IMR-90 (cell line): ENCODE data around the gene MCM5. TPM values are rescaled to one million over a fixed set of nuclear protein-coding genes. Genes with fewer than 3 reads are reported as not detected.

Experiments
- ATAC-seq: fragments of 200-7000 bp; cut with Tn5 transposase; 2 replicates; pipeline ENCODE4 v1.9.1; 2020; ENCODE audit warnings: low read depth, mild to moderate bottlenecking, moderate library complexity
- BruUV-seq: library from RNA; stranded (reverse); fragments of 400-500 nt; replicated peaks from 2 replicates; lab custom pipeline; 2021; lab: Mats Ljungman, UMichigan
- CTCF ChIA-PET: fragments of 300-600 bp; formaldehyde crosslinking; extraction: SDS; loops from one replicate; lab custom pipeline; 2021; ENCODE audit warnings: antibody characterized with exemption; lab: Yijun Ruan, JAX
- POLR2A ChIA-PET: fragments of 300-600 bp; sonication (Branson Sonifier 250); formaldehyde crosslinking; loops from one replicate; lab custom pipeline; 2022; ENCODE audit warnings: antibody characterized with exemption; ENCODE audit not compliant: unreplicated experiment; lab: Charles Lee
- DNase-seq: peaks from one replicate; pipeline ENCODE4 v3.0.0; 2013
- H2AFZ ChIP-seq: replicated peaks from 2 replicates; pipeline ENCODE3; 2013; ENCODE audit warnings: low read length, mild to moderate bottlenecking; ENCODE audit not compliant: poor library complexity
- H2AK5ac ChIP-seq: 2 replicates; pipeline ENCODE4 v1.6.1; 2013; ENCODE audit warnings: low read depth, low read length, inconsistent platforms
- H2AK9ac ChIP-seq: replicated peaks from 2 replicates; pipeline ENCODE3; 2013; ENCODE audit warnings: mild to moderate bottlenecking, low read depth, low read length, moderate library complexity; ENCODE audit not compliant: poor library complexity
- H2BK120ac ChIP-seq: 2 replicates; pipeline ENCODE4 v1.6.1; 2013; ENCODE audit warnings: low read depth, low read length, inconsistent platforms
- H2BK15ac ChIP-seq: 3 replicates; pipeline ENCODE4 v1.6.1; 2013; ENCODE audit warnings: low read depth, low read length, inconsistent platforms
- H2BK20ac ChIP-seq: 2 replicates; pipeline ENCODE4 v1.6.1; 2013; ENCODE audit warnings: low read depth, mild to moderate bottlenecking, inconsistent platforms, low read length, moderate library complexity
- H2BK5ac ChIP-seq: 2 replicates; pipeline ENCODE4 v1.6.1; 2013; ENCODE audit warnings: mild to moderate bottlenecking, low read depth, low read length, inconsistent platforms; ENCODE audit not compliant: poor library complexity, severe bottlenecking
- H3K14ac ChIP-seq: replicated peaks from 2 replicates; pipeline ENCODE4 v1.6.1; 2013; ENCODE audit warnings: low read depth, low read length, inconsistent platforms
- H3K18ac ChIP-seq: 2 replicates; pipeline ENCODE4 v1.6.1; 2013; ENCODE audit warnings: low read depth, low read length, control low read depth
- H3K23ac ChIP-seq: 2 replicates; pipeline ENCODE4 v1.6.1; 2013; ENCODE audit warnings: low read depth, low read length, inconsistent platforms
- H3K27ac ChIP-seq: 2 replicates; pipeline ENCODE4 v1.5.1; 2013; ENCODE audit warnings: mild to moderate bottlenecking, control low read depth, low read length; ENCODE audit not compliant: insufficient read depth
- H3K27me3 ChIP-seq: 2 replicates; pipeline ENCODE4 v1.6.1; 2013; ENCODE audit warnings: low read length; ENCODE audit not compliant: control insufficient read depth, insufficient read depth
- H3K36me3 ChIP-seq: 2 replicates; pipeline ENCODE4 v1.6.1; 2013; ENCODE audit warnings: low read length, mixed read lengths; ENCODE audit not compliant: control insufficient read depth, insufficient read depth
- H3K4ac ChIP-seq: 2 replicates; pipeline ENCODE4 v1.6.1; 2013; ENCODE audit warnings: low read depth, low read length, inconsistent platforms
- H3K4me1 ChIP-seq: 2 replicates; pipeline ENCODE4 v1.6.1; 2013; ENCODE audit warnings: low read length, mixed read lengths; ENCODE audit not compliant: control insufficient read depth, insufficient read depth
- H3K4me2 ChIP-seq: 2 replicates; pipeline ENCODE4 v1.6.1; 2013; ENCODE audit warnings: low read depth, mild to moderate bottlenecking, control low read depth, low read length, moderate library complexity
- H3K4me3 ChIP-seq: 2 replicates; pipeline ENCODE4 v1.5.1; 2013; ENCODE audit warnings: low read depth, mild to moderate bottlenecking, control low read depth, low read length, moderate library complexity; ENCODE audit not compliant: insufficient read depth
- H3K56ac ChIP-seq: 2 replicates; pipeline ENCODE4 v1.6.1; 2013; ENCODE audit warnings: low read length, inconsistent platforms; ENCODE audit not compliant: insufficient read depth; ENCODE audit errors: extremely low read depth
- H3K79me1 ChIP-seq, 2 experiments: 2 replicates each; pipeline ENCODE4 v1.6.1; 2013; ENCODE audit warnings: low read length in 2 of 2, inconsistent platforms in 1 of 2, low read depth in 1 of 2
- H3K9ac ChIP-seq: 2 replicates; pipeline ENCODE4 v1.6.1; 2013; ENCODE audit warnings: low read depth, low read length, control low read depth
- H3K9me1 ChIP-seq: 2 replicates; pipeline ENCODE4 v1.6.1; 2013; ENCODE audit warnings: low read length, inconsistent platforms; ENCODE audit not compliant: insufficient read depth
- H3K9me3 ChIP-seq: 2 replicates; pipeline ENCODE4 v1.6.1; 2013; ENCODE audit warnings: low read length; ENCODE audit not compliant: control insufficient read depth, insufficient read depth
- H4K20me1 ChIP-seq: 2 replicates; pipeline ENCODE4 v1.6.1; 2013; ENCODE audit warnings: low read length, inconsistent platforms; ENCODE audit not compliant: insufficient read depth
- H4K5ac ChIP-seq: 2 replicates; pipeline ENCODE4 v1.6.1; 2013; ENCODE audit warnings: mild to moderate bottlenecking, low read depth, low read length, control low read depth
- H4K8ac ChIP-seq, 2 experiments: 2 replicates each; pipeline ENCODE4 v1.6.1; 2013; ENCODE audit warnings: low read depth in 2 of 2, low read length in 2 of 2, control low read depth in 1 of 2, inconsistent platforms in 1 of 2
- H4K91ac ChIP-seq: 2 replicates; pipeline ENCODE4 v1.6.1; 2013; ENCODE audit warnings: low read depth, low read length, inconsistent platforms; ENCODE audit not compliant: insufficient read depth
- BHLHE40 ChIP-seq: fragments of 150-350 bp; IDR thresholded peaks from 2 replicates; pipeline ENCODE4 v1.6.1; 2016; ENCODE audit warnings: mild to moderate bottlenecking, low read depth, low read length
- CEBPB ChIP-seq: IDR thresholded peaks from 2 replicates; pipeline ENCODE4 v1.6.1; 2012; ENCODE audit warnings: low read depth, low read length, improper control_type of control experiment
- CHD1 ChIP-seq: IDR thresholded peaks from 2 replicates; pipeline ENCODE4 v1.6.1; 2012; ENCODE audit warnings: low read depth, low read length, improper control_type of control experiment
- ELK1 ChIP-seq: fragments of 150-350 bp; IDR thresholded peaks from 2 replicates; pipeline ENCODE4 v1.6.1; 2016; ENCODE audit warnings: low read depth, mild to moderate bottlenecking, low read length, moderate library complexity, borderline replicate concordance
- FOS ChIP-seq: fragments of 150-350 bp; IDR thresholded peaks from 2 replicates; pipeline ENCODE4 v1.6.1; 2016; ENCODE audit warnings: low read depth, low read length
- MAFK ChIP-seq: IDR thresholded peaks from 2 replicates; pipeline ENCODE4 v1.6.1; 2012; ENCODE audit warnings: low read depth, low read length, improper control_type of control experiment
- MAZ ChIP-seq: IDR thresholded peaks from 2 replicates; pipeline ENCODE4 v1.6.1; 2012; ENCODE audit warnings: low read depth, mild to moderate bottlenecking, low read length, improper control_type of control experiment, moderate library complexity, borderline replicate concordance
- MXI1 ChIP-seq: IDR thresholded peaks from 2 replicates; pipeline ENCODE4 v1.6.1; 2012; ENCODE audit warnings: low read depth, mild to moderate bottlenecking, low read length, moderate library complexity, borderline replicate concordance
- NFE2L2 ChIP-seq: fragments of 150-350 bp; IDR thresholded peaks from 2 replicates; pipeline ENCODE4 v1.6.1; 2016; ENCODE audit warnings: low read depth, mild to moderate bottlenecking, low read length
- POLR2A ChIP-seq: IDR thresholded peaks from 2 replicates; pipeline ENCODE4 v1.6.1; 2012; ENCODE audit warnings: mild to moderate bottlenecking, low read depth, low read length
- RAD21 ChIP-seq: IDR thresholded peaks from 2 replicates; pipeline ENCODE4 v1.6.1; 2012; ENCODE audit warnings: low read length, improper control_type of control experiment
- RCOR1 ChIP-seq: IDR thresholded peaks from 2 replicates; pipeline ENCODE4 v1.6.1; 2012; ENCODE audit warnings: mild to moderate bottlenecking, low read length, improper control_type of control experiment; ENCODE audit not compliant: insufficient replicate concordance
- RFX5 ChIP-seq: IDR thresholded peaks from 2 replicates; pipeline ENCODE4 v1.8.0; 2012; ENCODE audit warnings: low read depth, mild to moderate bottlenecking, low read length, moderate library complexity
- WGBS, 2 experiments: methylation state at CpG; one replicate each; pipeline versions ENCODE4 v1.1.5 to v1.1.7; 2013; ENCODE audit warnings: missing lambda C conversion rate in 2 of 2; ENCODE audit not compliant: insufficient read length in 1 of 2; ENCODE audit errors: extremely low coverage in 2 of 2; 5-methylcytosine and 5-hydroxymethylcytosine counted together
- dilution Hi-C: fragments of 300-500 bp; cut with HindIII; formaldehyde crosslinking; loops from one replicate; pipeline ENCODE4 v1.14.3; 2018; ENCODE audit warnings: low sequenced_read_pairs; ENCODE audit not compliant: unreplicated experiment
- in situ Hi-C: fragments of 300-500 bp; cut with MboI; formaldehyde crosslinking; loops from 3 replicates; pipeline ENCODE4 v1.14.3; 2019; ENCODE audit warnings: low sequenced_read_pairs, inconsistent platforms, mixed read lengths
- intact Hi-C: fragments of 100-400 bp; cut with micrococcal nuclease; formaldehyde crosslinking; loops from 2 replicates; pipeline ENCODE4 v1.10.0; 2022
- polyA plus RNA-seq, 3 experiments: library from polyadenylated mRNA; depleted of rRNA; stranded (reverse); fragments of >200 nt; gene quantifications; 2 replicates each; pipeline ENCODE4 v1.2.3, GENCODE V29; 2012; ENCODE audit warnings: low replicate concordance in 1 of 3
- total RNA-seq: library from RNA; depleted of rRNA; stranded (reverse); fragments of >200 nt; gene quantifications from 2 replicates; pipeline ENCODE4 v1.2.3, GENCODE V29; 2012
- TF ChIP-seq, protein P1 (sequence below): conservative IDR thresholded peaks from 2 replicates; pipeline ENCODE4 v1.5.1; 2012; ENCODE audit warnings: mild to moderate bottlenecking, low read depth, low read length, improper control_type of control experiment
- TF ChIP-seq, protein P2 (sequence below): fragments of 150-350 bp; IDR thresholded peaks from 2 replicates; pipeline ENCODE4 v1.6.1; 2017; ENCODE audit warnings: mild to moderate bottlenecking, antibody characterized with exemption, low read length, low read depth

The MCM5 gene
- total and polyA plus RNA-seq, 2 of the 4 experiments (the other 2 are of a cell fraction), result 43.0 to 58.6 TPM

- Histone ChIP-seq H2AK9ac (no peak overlapping the region), H2AFZ (no peak overlapping the region), H2BK5ac (no peak overlapping the region), H3K9me3 (no peaks in the 10 kb centered on the region), H3K9me1 (0 out of 2 replicates have a peak, but pooled peaks cover 3% of the 10 kb centered on the region), H3K56ac (no peak overlapping the region), H3K14ac (no peak overlapping the region), H3K4me1 (peaks cover 6% of the 10 kb centered on the region), H3K9ac (no peak overlapping the region), H4K8ac (no peak overlapping the region), H2AK5ac (0 out of 2 replicates have a peak overlapping the region, but pooled peaks have one; percentile 22), H3K18ac (no peak overlapping the region), H3K27ac (no peak overlapping the region), H3K27me3 (no peaks in the 10 kb centered on the region), H4K5ac (no peak overlapping the region), H3K4ac (peak overlapping the region; percentile 22; the same call in 1 of the 2 replicates), H2BK15ac (no peak overlapping the region), H3K4me3 (no peak overlapping the region), H4K91ac (no peak overlapping the region), H3K36me3 (no peaks in the 10 kb centered on the region), H3K4me2 (no peak overlapping the region), H4K20me1 (no peaks in the 10 kb centered on the region), H2BK20ac (no peak overlapping the region), H2BK120ac (no peak overlapping the region), H3K79me1 (no peaks in the 10 kb centered on the region), H3K23ac (no peak overlapping the region)
- no TSS peak for BruUV-seq
- ChIA-PET CTCF (interaction anchor here (0.6 kb wide), 1 partner anchor 73 kb away, joined by 3 read pairs; no protein-coding TSS in a partner anchor), POLR2A (no interaction called here)
- intact Hi-C loops, result no loop called here
- in situ Hi-C loops, result no loop called here
- WGBS, 2 experiments, result 92% methylated on average over 2 of the region's 6 CpGs; no CpG with 5 or more reads in 1 of the 2 experiments
- ATAC-seq (no peak), DNase-seq (no peak)
- dilution Hi-C loops, result no loop called here
- TF ChIP-seq RAD21 (no peak), FOS (no peak), NFE2L2 (no peak), MAFK (no peak), CHD1 (no peak), RFX5 (no peak), CEBPB (no peak), BHLHE40 (no peak), MXI1 (no peak), RCOR1 (no peak), MAZ (no peak), POLR2A (no peak), ELK1 (no peak)
- TF ChIP-seq, protein P1, sequence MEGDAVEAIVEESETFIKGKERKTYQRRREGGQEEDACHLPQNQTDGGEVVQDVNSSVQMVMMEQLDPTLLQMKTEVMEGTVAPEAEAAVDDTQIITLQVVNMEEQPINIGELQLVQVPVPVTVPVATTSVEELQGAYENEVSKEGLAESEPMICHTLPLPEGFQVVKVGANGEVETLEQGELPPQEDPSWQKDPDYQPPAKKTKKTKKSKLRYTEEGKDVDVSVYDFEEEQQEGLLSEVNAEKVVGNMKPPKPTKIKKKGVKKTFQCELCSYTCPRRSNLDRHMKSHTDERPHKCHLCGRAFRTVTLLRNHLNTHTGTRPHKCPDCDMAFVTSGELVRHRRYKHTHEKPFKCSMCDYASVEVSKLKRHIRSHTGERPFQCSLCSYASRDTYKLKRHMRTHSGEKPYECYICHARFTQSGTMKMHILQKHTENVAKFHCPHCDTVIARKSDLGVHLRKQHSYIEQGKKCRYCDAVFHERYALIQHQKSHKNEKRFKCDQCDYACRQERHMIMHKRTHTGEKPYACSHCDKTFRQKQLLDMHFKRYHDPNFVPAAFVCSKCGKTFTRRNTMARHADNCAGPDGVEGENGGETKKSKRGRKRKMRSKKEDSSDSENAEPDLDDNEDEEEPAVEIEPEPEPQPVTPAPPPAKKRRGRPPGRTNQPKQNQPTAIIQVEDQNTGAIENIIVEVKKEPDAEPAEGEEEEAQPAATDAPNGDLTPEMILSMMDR, result no peak
- TF ChIP-seq, protein P2, sequence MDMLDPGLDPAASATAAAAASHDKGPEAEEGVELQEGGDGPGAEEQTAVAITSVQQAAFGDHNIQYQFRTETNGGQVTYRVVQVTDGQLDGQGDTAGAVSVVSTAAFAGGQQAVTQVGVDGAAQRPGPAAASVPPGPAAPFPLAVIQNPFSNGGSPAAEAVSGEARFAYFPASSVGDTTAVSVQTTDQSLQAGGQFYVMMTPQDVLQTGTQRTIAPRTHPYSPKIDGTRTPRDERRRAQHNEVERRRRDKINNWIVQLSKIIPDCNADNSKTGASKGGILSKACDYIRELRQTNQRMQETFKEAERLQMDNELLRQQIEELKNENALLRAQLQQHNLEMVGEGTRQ, result no peak
Observed at GRCh38 chr22:35368386-35368785, 31.6 kb upstream of the MCM5 start.
